DND-41 (cell line): ENCODE results near the gene RAB3GAP2.
"Not testable (repeated sequence)": the region's sequence is repeated elsewhere in the genome, so short reads cannot be mapped to it uniquely, and the experiment has no call there.

Source experiments
- EZH2 ChIP-seq: IDR thresholded peaks from 3 replicates; pipeline ENCODE4 v1.6.1; 2012; ENCODE audit warnings: borderline replicate concordance, low read depth, mild to moderate bottlenecking, moderate library complexity, low read length, inconsistent platforms; ENCODE audit not compliant: severe bottlenecking
- TF ChIP-seq, protein P1 (sequence below): IDR thresholded peaks from 2 replicates; pipeline ENCODE4 v1.5.1; 2012; ENCODE audit warnings: borderline replicate concordance, low read length, moderate library complexity, mild to moderate bottlenecking; ENCODE audit not compliant: poor library complexity, severe bottlenecking; ENCODE audit errors: extremely low read depth

DNA sequence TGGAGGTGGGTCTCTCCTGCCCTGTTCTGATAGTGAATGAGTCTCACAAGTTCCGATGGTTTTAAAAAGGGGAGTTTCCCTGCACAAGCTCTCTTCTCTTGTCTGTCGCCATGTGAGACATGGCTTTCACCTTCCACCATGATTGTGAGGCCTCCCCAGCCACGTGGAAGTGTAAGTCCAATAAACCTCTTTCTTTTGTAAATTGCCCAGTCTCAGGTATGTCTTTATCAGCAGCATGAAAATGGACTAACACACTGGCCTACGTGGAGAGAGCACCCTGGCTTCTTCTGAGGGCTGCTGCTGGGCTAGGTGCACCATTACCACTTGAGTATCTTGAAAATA lies 51.6 kb downstream of the RAB3GAP2 start:
- TF ChIP-seq EZH2, result not testable (repeated sequence)
- TF ChIP-seq, protein P1, sequence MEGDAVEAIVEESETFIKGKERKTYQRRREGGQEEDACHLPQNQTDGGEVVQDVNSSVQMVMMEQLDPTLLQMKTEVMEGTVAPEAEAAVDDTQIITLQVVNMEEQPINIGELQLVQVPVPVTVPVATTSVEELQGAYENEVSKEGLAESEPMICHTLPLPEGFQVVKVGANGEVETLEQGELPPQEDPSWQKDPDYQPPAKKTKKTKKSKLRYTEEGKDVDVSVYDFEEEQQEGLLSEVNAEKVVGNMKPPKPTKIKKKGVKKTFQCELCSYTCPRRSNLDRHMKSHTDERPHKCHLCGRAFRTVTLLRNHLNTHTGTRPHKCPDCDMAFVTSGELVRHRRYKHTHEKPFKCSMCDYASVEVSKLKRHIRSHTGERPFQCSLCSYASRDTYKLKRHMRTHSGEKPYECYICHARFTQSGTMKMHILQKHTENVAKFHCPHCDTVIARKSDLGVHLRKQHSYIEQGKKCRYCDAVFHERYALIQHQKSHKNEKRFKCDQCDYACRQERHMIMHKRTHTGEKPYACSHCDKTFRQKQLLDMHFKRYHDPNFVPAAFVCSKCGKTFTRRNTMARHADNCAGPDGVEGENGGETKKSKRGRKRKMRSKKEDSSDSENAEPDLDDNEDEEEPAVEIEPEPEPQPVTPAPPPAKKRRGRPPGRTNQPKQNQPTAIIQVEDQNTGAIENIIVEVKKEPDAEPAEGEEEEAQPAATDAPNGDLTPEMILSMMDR, result not testable (repeated sequence)
